Stomach (tissue), 9 donors: ENCODE measurements around the gene CD164L2. TPM values are rescaled to one million over a fixed set of nuclear protein-coding genes. Genes with fewer than 3 reads are reported as not detected.

Source experiments
- DNase-seq, 2 donors: peaks; one replicate each; pipeline versions ENCODE4 v3.0.0 to v3.0.0-alpha.2; 2013 to 2019
- H3K27ac ChIP-seq, 5 donors: fragments of 200-600 bp in 4 of 5; sonication (generic) in 4 of 5; one replicate each; pipeline ENCODE4 v1.5.1; 2013 to 2019; ENCODE audit warnings: mild to moderate bottlenecking in 1 of 5, moderate library complexity in 1 of 5
- H3K27me3 ChIP-seq, 3 donors: fragments of 200-600 bp; sonication (generic); one replicate each; pipeline ENCODE4 v1.5.1; 2017 to 2019; ENCODE audit warnings: mixed run types in 1 of 3
- H3K36me3 ChIP-seq, 4 donors: fragments of 200-600 bp; sonication (generic); 1 replicate in 3 of 4; 2 replicates in 1 of 4; pipeline ENCODE4 v1.5.1; 2016 to 2019
- H3K4me1 ChIP-seq, 4 donors: fragments of 200-600 bp; sonication (generic); one replicate each; pipeline ENCODE4 v1.5.1; 2016 to 2019
- H3K4me3 ChIP-seq, 4 donors: fragments of 200-600 bp; sonication (generic) in 3 of 4; one replicate each; pipeline ENCODE4 v1.5.1; 2016 to 2019; ENCODE audit warnings: mild to moderate bottlenecking in 1 of 4
- H3K9me3 ChIP-seq, 4 donors: fragments of 200-600 bp; sonication (generic); one replicate each; pipeline ENCODE4 v1.5.1; 2016 to 2019
- EP300 ChIP-seq: sonication (generic); formaldehyde crosslinking; IDR thresholded peaks from one replicate; pipeline ENCODE4 v1.6.1; 2017; ENCODE audit warnings: antibody characterized with exemption
- POLR2A ChIP-seq, 4 donors: fragments of 450-650 bp; IDR thresholded peaks; one replicate each; pipeline ENCODE4 v1.6.1; 2016; ENCODE audit warnings: antibody characterized with exemption in 4 of 4, control low read depth in 2 of 4, mild to moderate bottlenecking in 1 of 4, moderate library complexity in 1 of 4
- POLR2AphosphoS5 ChIP-seq, 3 donors: sonication (generic); formaldehyde crosslinking; IDR thresholded peaks; one replicate each; pipeline ENCODE4 v1.6.1; 2016; ENCODE audit warnings: antibody characterized with exemption in 3 of 3
- WGBS, 5 donors: extraction: QIAGEN DNeasy Blood & Tissue Kit in 3 of 5; methylation state at CpG; one replicate each; pipeline versions ENCODE4 v1.1.5 to v1.1.7; 2013 to 2018; 5-methylcytosine and 5-hydroxymethylcytosine counted together
- intact Hi-C: fragments of 100-400 bp; cut with DNase I; formaldehyde crosslinking; loops from one replicate; pipeline ENCODE4 v1.15.1; 2023; ENCODE audit warnings: low total_unique reads
- polyA plus RNA-seq, 3 donors: library from polyadenylated mRNA; stranded (reverse); fragments of 200-250 nt; gene quantifications; one replicate each; pipeline ENCODE4 v1.2.3, GENCODE V29; 2013
- total RNA-seq, 5 donors: library from RNA; depleted of rRNA; stranded (reverse); fragments of >200 nt; gene quantifications; one replicate each; pipeline versions ENCODE4 v1.1.0 to v1.2.3, GENCODE V29; 2014 to 2016
- TF ChIP-seq, protein P1 (sequence below), 7 experiments: fragments of 450-650 bp in 4 of 7; fragments of 200-600 bp in 3 of 7; sonication (generic) in 3 of 7; IDR thresholded peaks; one replicate each; pipeline ENCODE4 v1.5.1; 2016 to 2019; ENCODE audit warnings: antibody characterized with exemption in 7 of 7, control low read depth in 2 of 7, mild to moderate bottlenecking in 1 of 7
- donor health status: healthy with polysubstance abuse.
- donor health status: Bipolar disorder and iron deficiency.
- donor health status: healthy.

CD164L2 gene
- total and polyA plus RNA-seq, 8 donors = 1.5 to 8.7 TPM; not detected in 6

DNA sequence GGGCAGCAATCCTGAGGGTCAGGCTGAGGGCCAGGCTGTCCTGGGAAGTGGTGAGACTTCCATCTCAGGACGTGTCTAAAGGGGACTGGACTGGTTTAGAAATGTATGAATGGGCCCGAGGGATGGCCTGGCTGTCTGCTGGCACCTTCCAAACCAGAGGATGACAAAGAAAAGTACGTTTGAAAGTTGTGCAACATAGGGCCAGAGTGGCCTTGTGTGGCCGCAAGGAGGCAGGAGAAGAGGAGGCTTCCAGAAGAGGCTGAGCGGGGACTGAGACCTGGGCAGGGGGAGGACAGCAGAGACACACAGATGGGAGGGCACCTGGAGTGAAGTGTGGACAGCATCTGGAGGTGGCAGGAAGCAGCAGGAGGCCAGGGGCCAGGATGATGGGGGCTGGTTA, 43.9 kb downstream of the CD164L2 start:
- no peak overlapping the region for H3K27ac ChIP-seq
- no peaks in the 10 kb centered on the region for H3K9me3 ChIP-seq
- intact Hi-C loops = no loop called here
- peaks cover 24 to 46% (median 36%) of the 10 kb centered on the region in 4 donors for H3K36me3 ChIP-seq
- no peak overlapping the region for H3K4me3 ChIP-seq
- no peaks in the 10 kb centered on the region for H3K27me3 ChIP-seq
- WGBS, 5 donors = 62 to 77% (median 66%) methylated on average over 5 of the region's 5 CpGs
- no peak for DNase-seq
- H3K4me1 ChIP-seq = peaks cover 0 to 36% (median 27%) of the 10 kb centered on the region in 4 donors
- TF ChIP-seq, protein P1, sequence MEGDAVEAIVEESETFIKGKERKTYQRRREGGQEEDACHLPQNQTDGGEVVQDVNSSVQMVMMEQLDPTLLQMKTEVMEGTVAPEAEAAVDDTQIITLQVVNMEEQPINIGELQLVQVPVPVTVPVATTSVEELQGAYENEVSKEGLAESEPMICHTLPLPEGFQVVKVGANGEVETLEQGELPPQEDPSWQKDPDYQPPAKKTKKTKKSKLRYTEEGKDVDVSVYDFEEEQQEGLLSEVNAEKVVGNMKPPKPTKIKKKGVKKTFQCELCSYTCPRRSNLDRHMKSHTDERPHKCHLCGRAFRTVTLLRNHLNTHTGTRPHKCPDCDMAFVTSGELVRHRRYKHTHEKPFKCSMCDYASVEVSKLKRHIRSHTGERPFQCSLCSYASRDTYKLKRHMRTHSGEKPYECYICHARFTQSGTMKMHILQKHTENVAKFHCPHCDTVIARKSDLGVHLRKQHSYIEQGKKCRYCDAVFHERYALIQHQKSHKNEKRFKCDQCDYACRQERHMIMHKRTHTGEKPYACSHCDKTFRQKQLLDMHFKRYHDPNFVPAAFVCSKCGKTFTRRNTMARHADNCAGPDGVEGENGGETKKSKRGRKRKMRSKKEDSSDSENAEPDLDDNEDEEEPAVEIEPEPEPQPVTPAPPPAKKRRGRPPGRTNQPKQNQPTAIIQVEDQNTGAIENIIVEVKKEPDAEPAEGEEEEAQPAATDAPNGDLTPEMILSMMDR (IDR thresholded peaks at IDR 0.05) = no peak
- TF ChIP-seq POLR2AphosphoS5 (IDR thresholded peaks at IDR 0.05) = no peak
- no peak for TF ChIP-seq EP300
- no peak for TF ChIP-seq POLR2A (IDR thresholded peaks at IDR 0.05)

DNA sequence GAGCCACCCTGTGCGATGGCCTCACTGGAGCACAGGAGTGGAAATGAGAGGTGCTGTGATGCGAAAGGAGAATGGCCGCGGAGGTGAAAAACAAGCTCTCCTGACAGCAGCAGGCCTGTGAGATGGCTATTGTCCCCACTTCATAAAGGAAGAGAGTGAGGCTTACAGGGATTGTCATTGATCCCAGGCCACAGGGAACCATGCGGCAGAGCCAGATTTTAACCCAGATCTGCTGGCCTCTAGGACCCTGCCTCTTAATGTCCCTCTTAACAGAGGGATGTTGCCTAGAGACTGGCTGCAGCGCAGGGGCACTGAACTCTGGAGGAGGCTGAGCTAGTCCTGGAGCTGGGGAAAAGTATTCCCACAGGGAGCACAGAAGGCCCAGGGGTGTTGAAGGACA, 44.4 kb downstream of the CD164L2 start:
- peaks cover 0 to 31% (median 23%) of the 10 kb centered on the region in 4 donors for H3K4me1 ChIP-seq
- WGBS, 5 donors = 86 to 94% (median 88%) methylated on average over 6 of the region's 6 CpGs
- no peak overlapping the region for H3K27ac ChIP-seq
- DNase-seq = no peak
- intact Hi-C loops = no loop called here
- no peak for TF ChIP-seq POLR2A (IDR thresholded peaks at IDR 0.05)
- TF ChIP-seq EP300 = no peak
- no peak for TF ChIP-seq POLR2AphosphoS5 (IDR thresholded peaks at IDR 0.05)
- TF ChIP-seq, protein P1 (IDR thresholded peaks at IDR 0.05) = no peak
- H3K36me3 ChIP-seq = peaks cover 29 to 51% (median 41%) of the 10 kb centered on the region in 4 donors
- no peaks in the 10 kb centered on the region for H3K27me3 ChIP-seq
- H3K4me3 ChIP-seq = no peak overlapping the region
- H3K9me3 ChIP-seq = no peaks in the 10 kb centered on the region

DNA sequence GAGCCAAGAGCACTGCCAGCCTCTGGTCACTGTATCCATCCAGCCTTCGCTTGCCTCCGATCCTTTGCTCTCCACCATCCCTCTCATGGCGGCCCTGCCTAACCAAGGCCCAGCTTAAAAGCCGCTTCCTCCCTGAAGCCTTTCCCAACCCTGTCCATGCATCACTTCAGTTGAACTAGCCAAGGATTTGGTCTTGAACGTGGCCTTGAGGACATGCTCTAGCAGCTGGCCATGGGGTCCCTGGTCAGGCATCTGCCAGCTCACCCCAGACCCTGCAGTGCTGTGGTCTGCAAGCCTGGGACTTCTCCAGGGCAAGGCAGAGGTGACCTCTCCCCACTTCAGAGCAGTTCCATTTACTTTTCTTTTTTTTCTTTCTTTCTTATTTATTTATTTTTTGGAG, 46.4 kb downstream of the CD164L2 start:
- DNase-seq = no peak
- no peak overlapping the region for H3K27ac ChIP-seq
- TF ChIP-seq, protein P1 (IDR thresholded peaks at IDR 0.05) = no peak
- no peak for TF ChIP-seq POLR2AphosphoS5 (IDR thresholded peaks at IDR 0.05)
- no peak for TF ChIP-seq POLR2A (IDR thresholded peaks at IDR 0.05)
- TF ChIP-seq EP300 = no peak
- intact Hi-C loops = no loop called here
- H3K9me3 ChIP-seq = no peaks in the 10 kb centered on the region
- 91 to 96% (median 93%) methylated on average over 5 of the region's 5 CpGs for WGBS, 5 donors
- H3K27me3 ChIP-seq = no peaks in the 10 kb centered on the region
- no peak overlapping the region for H3K4me3 ChIP-seq
- peaks cover 49 to 71% (median 61%) of the 10 kb centered on the region in 4 donors for H3K36me3 ChIP-seq
- peaks cover 0 to 18% (median 15%) of the 10 kb centered on the region in 4 donors for H3K4me1 ChIP-seq

DNA sequence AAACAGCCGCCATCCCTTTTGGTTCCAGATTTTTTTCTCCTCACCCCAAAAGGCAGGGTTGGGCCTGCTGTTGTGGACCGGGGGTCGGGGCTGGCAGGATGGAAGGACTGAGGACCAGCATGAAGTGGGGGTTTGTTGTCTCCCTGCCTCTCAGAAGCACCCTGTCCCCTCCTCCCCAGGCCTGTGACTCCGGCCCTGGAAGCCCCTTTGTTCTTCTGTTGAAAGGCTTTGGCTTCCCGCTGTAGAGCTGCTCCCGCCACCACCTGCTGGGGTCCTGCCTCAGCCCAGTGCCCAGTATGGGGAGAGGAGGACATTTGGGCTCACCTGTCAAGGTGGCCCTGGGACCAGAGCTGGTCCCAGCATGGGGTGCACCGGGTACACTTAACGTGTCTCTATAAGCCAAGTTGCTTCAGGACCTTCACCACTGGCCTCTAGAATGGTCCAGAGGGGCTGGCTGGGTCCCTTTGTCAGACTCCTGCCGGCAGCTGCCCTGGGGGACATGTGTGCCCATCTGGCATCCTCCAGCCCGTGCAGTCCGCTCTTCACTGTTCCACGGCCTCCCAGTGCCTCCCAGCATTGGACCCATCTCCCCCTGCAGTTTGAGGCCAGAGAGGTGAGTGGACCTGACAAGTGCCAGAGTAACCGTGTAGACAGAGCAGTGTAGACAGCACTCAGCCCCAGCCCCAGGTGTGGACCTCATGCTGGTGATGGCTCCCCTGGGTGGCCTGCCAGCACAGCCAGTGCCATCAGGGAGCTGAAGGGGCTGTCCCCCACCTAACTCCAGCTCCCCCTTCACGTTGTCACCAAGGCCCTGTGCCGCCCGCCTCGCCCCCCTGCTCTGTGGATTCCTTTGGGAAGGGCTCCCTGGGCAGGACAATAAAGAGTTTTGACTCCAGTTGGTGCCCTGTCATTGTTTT, 47.4 kb downstream of the CD164L2 start:
- intact Hi-C loops = no loop called here
- H3K36me3 ChIP-seq = peaks cover 54 to 80% (median 71%) of the 10 kb centered on the region in 4 donors
- peaks cover 0 to 12% (median 10%) of the 10 kb centered on the region in 4 donors for H3K4me1 ChIP-seq
- no peak for DNase-seq
- TF ChIP-seq, protein P1 (IDR thresholded peaks at IDR 0.05) = no peak
- TF ChIP-seq POLR2A (IDR thresholded peaks at IDR 0.05) (no peak), EP300 (no peak), POLR2AphosphoS5 (IDR thresholded peaks at IDR 0.05) (no peak)
- 88 to 94% (median 91%) methylated on average over 12 to 17 of the region's 17 CpGs for WGBS, 5 donors
- H3K9me3 ChIP-seq = no peaks in the 10 kb centered on the region
- no peak overlapping the region for H3K4me3 ChIP-seq
- H3K27ac ChIP-seq = no peak overlapping the region
- no peaks in the 10 kb centered on the region for H3K27me3 ChIP-seq
